Measurements from ENCODE around the gene SHB. TPM values are rescaled to one million over a fixed set of nuclear protein-coding genes. Genes with fewer than 3 reads are reported as not detected.

The SHB gene
- total RNA-seq, 4 donors from 2014 or later: 12.3 to 22.9 (median 16.3) TPM

- TF ChIP-seq CTCF (IDR thresholded peaks at IDR 0.05) (peak; percentile 85 to 93), POLR2AphosphoS5 (IDR thresholded peaks at IDR 0.05) (peak in 2 of 3 donors; percentile 76 to 99), EP300 (IDR thresholded peaks at IDR 0.05) (no peak), POLR2A (IDR thresholded peaks at IDR 0.05) (no peak)
- Histone ChIP-seq H3K27ac (peak within 1 kb of the TSS; percentile 80), H3K27me3 (no peaks in the 10 kb centered on the region), H3K4me3 (peak within 1 kb of the TSS; percentile 76), H3K4me1 (peaks cover 22% of the 10 kb centered on the region), H3K9me3 (no peaks in the 10 kb centered on the region), H3K36me3 (peaks cover 8% of the 10 kb centered on the region)
- WGBS: 0% methylated on average over 23 of the region's 84 CpGs
- DNase-seq (ENCODE audit: low spot score in 2 of 2): peak; percentile 95 to 96
Observed at GRCh38 chr9:37903647-37904444, 165.2 kb downstream of the SHB start, which contains the start of gene SLC25A51. SLC25A51 (minus strand) TSS chr9:37904127; CDS start chr9:37888550, 15,577 bp downstream.

- TF ChIP-seq EP300 (IDR thresholded peaks at IDR 0.05) (no peak), CTCF (IDR thresholded peaks at IDR 0.05) (no peak), POLR2AphosphoS5 (IDR thresholded peaks at IDR 0.05) (no peak)
- Histone ChIP-seq H3K4me3 (peak overlapping the region; percentile 76), H3K27ac (peak overlapping the region; percentile 80), H3K36me3 (peaks cover 15% of the 10 kb centered on the region), H3K27me3 (no peaks in the 10 kb centered on the region), H3K4me1 (peaks cover 22% of the 10 kb centered on the region), H3K9me3 (no peaks in the 10 kb centered on the region)
- 8% methylated on average over 9 of the region's 17 CpGs for WGBS
- peak in 1 of 2 donors; percentile 7 for DNase-seq (ENCODE audit: low spot score in 2 of 2)
Observed at GRCh38 chr9:37902796-37903646, 166.0 kb downstream of the SHB start.

GRCh38 chr9:37902131-37902530, 166.9 kb downstream of the SHB start:
- Histone ChIP-seq H3K27me3 (no peaks in the 10 kb centered on the region), H3K9me3 (no peaks in the 10 kb centered on the region), H3K4me1 (peaks cover 22% of the 10 kb centered on the region), H3K4me3 (no peak overlapping the region), H3K27ac (no peak overlapping the region), H3K36me3 (peaks cover 21% of the 10 kb centered on the region)
- TF ChIP-seq POLR2A (IDR thresholded peaks at IDR 0.05) (no peak), CTCF (IDR thresholded peaks at IDR 0.05) (no peak), EP300 (IDR thresholded peaks at IDR 0.05) (no peak), POLR2AphosphoS5 (IDR thresholded peaks at IDR 0.05) (no peak)
- DNase-seq (ENCODE audit: low spot score in 2 of 2): no peak

GRCh38 chr9:37899041-37899440, 170.0 kb downstream of the SHB start:
- no peak for DNase-seq (ENCODE audit: low spot score in 2 of 2)
- Histone ChIP-seq H3K27me3 (no peaks in the 10 kb centered on the region), H3K27ac (no peak overlapping the region), H3K9me3 (no peaks in the 10 kb centered on the region), H3K4me3 (no peak overlapping the region), H3K36me3 (peaks cover 51% of the 10 kb centered on the region), H3K4me1 (peaks cover 13% of the 10 kb centered on the region)
- TF ChIP-seq POLR2AphosphoS5 (IDR thresholded peaks at IDR 0.05): no peak
- no peak for TF ChIP-seq POLR2A (IDR thresholded peaks at IDR 0.05)
- no peak for TF ChIP-seq CTCF (IDR thresholded peaks at IDR 0.05)
- TF ChIP-seq EP300 (IDR thresholded peaks at IDR 0.05): no peak
- 89% methylated on average over 2 of the region's 2 CpGs for WGBS

GRCh38 chr9:37897665-37898064, 171.4 kb downstream of the SHB start:
- no peaks in the 10 kb centered on the region for H3K27me3 ChIP-seq
- 55% methylated on average over 2 of the region's 2 CpGs for WGBS

More at GRCh38 chr9:37897665-37898064, 171.4 kb downstream of the SHB start:
- Histone ChIP-seq H3K4me1 (peaks cover 6% of the 10 kb centered on the region), H3K4me3 (no peak overlapping the region), H3K27ac (no peak overlapping the region), H3K36me3 (peaks cover 58% of the 10 kb centered on the region), H3K9me3 (no peaks in the 10 kb centered on the region)
- DNase-seq (ENCODE audit: low spot score in 2 of 2): no peak
- TF ChIP-seq POLR2AphosphoS5 (IDR thresholded peaks at IDR 0.05) (no peak), EP300 (IDR thresholded peaks at IDR 0.05) (no peak), POLR2A (IDR thresholded peaks at IDR 0.05) (no peak), CTCF (IDR thresholded peaks at IDR 0.05) (no peak)
